Activated T-cell treated with anti-CD3 and anti-CD28 coated beads, Interleukin-2, amount 50 U/mL, for 72 hours (primary cell): ENCODE results near the gene TEX48. TPM values are rescaled to one million over a fixed set of nuclear protein-coding genes. Genes with fewer than 3 reads are reported as not detected.

Source experiments
- ATAC-seq, 2 donors: fragments of 150-1000 bp; cut with Tn5 transposase; replicated peaks in 1 of 2; 2 replicates each; pipeline ENCODE4 v1.10.0; 2021; ENCODE audit warnings: moderate library complexity in 2 of 2, mild to moderate bottlenecking in 1 of 2
- DNase-seq, 2 donors: peaks; one replicate each; pipeline ENCODE4 v3.0.0; 2021 to 2022; ENCODE audit warnings: mixed read lengths in 1 of 2
- H3K27ac Mint-ChIP-seq: one replicate; pipeline ENCODE4 v1.8.0; 2022; ENCODE audit warnings: mild to moderate bottlenecking, moderate library complexity, mixed read lengths
- H3K27me3 Mint-ChIP-seq: one replicate; pipeline ENCODE4 v1.8.0; 2022; ENCODE audit warnings: low read depth, mixed read lengths
- H3K36me3 Mint-ChIP-seq, 2 donors: one replicate each; pipeline ENCODE4 v1.8.0; 2022; ENCODE audit warnings: mixed read lengths in 2 of 2, mild to moderate bottlenecking in 1 of 2; ENCODE audit not compliant: insufficient read depth in 2 of 2
- H3K4me1 Mint-ChIP-seq: one replicate; pipeline ENCODE4 v1.8.0; 2022; ENCODE audit warnings: low read depth, mixed read lengths
- H3K4me3 Mint-ChIP-seq, 2 donors: one replicate each; pipeline ENCODE4 v1.8.0; 2022; ENCODE audit warnings: mild to moderate bottlenecking in 2 of 2, mixed read lengths in 2 of 2, moderate library complexity in 2 of 2
- H3K9me3 Mint-ChIP-seq, 2 donors: one replicate each; pipeline ENCODE4 v1.8.0; 2022; ENCODE audit warnings: mixed read lengths in 2 of 2
- total RNA-seq, 2 donors: library from RNA; stranded (reverse); gene quantifications; one replicate each; pipeline ENCODE4 v1.2.3, GENCODE V29; 2022

The TEX48 gene
- total RNA-seq, 2 donors from 2014 or later: 1.4 to 1.7 TPM

DNA sequence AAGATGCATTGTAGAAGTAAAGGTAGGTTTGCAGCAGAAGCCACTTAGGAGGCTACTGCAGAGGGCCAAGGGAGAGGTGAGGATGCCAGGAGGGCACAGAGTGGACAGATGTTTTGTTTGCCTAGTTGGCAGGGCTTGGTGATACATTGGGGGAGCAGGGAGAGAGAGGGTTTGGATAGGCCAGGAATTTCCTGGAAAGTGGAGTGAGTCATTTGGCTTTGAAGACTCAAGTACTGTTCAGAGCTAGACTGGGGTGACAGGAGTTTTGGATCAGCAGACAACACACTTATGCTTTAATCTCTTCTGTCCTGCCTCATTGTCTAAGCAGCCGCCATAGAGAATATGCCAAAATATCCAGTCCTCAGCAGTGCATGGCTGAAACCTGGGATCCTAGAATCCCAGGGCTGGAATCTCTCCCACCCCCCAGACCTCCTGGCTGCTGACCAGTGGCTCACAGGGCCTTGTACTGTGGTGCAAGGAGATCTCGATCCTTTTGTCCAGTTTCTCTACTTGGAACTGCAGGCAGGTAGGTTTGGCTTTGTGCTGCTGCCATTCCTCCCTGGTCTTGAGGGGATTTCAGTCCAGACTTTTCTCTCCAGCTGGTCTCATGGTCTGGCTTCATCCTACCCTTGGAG, 59.9 kb downstream of the TEX48 start:
- Mint-ChIP-seq H3K36me3 (peaks cover 12 to 25% of the 10 kb centered on the region in 2 donors), H3K27me3 (no peaks in the 10 kb centered on the region), H3K4me1 (peaks cover 11% of the 10 kb centered on the region), H3K9me3 (no peaks in the 10 kb centered on the region), H3K27ac (no peak overlapping the region), H3K4me3 (no peak overlapping the region)
- DNase-seq: no peak
- ATAC-seq: no peak

DNA sequence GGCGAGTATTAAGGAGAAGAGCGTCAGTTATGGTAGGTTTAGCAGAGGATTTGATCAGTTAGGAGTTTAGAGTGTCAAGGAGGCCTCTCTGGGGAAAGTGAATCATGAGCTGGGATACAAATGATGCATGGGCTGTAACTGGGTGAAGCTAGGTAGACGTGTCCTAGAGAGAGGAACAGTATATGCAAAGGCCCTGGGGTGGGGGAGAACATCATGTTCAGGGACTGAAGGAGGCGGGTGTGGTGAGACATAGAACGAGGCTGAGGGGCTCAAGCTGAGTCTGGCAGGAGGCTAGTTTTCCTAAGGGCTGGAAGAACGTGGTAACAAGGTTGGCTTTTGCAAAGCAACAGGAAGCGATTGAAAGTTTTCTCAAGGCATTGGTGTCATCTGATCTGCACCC, 60.4 kb downstream of the TEX48 start:
- DNase-seq (no peak), ATAC-seq (no peak)
- Mint-ChIP-seq H3K4me1 (peaks cover 16% of the 10 kb centered on the region), H3K36me3 (peaks cover 12 to 22% of the 10 kb centered on the region in 2 donors), H3K27ac (peak overlapping the region; percentile 44), H3K4me3 (no peak overlapping the region), H3K27me3 (no peaks in the 10 kb centered on the region), H3K9me3 (no peaks in the 10 kb centered on the region)

DNA sequence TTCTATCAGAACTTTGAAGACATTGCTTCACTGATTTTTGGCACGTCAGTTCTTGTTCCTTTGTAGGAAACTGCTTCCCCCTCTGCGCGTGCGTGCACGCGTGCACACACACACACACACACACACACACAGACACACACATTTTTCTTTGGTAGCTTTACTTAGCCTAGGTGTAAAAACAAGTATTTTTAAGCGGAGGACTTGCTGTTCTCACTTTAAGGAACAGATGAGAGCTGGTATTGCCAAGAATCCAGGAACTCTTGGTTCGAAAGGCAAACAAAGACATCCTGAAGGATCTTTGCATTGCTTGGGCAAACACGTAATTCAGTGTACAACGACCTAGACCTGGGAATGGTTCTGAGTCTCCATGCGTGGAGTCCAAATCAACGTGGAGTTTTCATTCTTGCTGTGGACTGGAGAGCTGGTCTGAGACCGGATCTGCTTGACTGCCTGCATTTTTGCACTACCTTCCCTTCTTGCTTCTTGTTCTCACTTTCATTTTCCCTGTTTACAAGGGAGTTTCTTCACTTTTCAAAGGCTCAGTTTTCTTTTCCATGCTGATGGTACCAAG, 62.7 kb downstream of the TEX48 start:
- Mint-ChIP-seq H3K27ac (peak overlapping the region; percentile 69), H3K4me1 (peaks cover 31% of the 10 kb centered on the region), H3K27me3 (no peaks in the 10 kb centered on the region), H3K36me3 (peaks cover 8 to 27% of the 10 kb centered on the region in 2 donors), H3K4me3 (peak overlapping the region; percentile 63 to 70), H3K9me3 (peaks cover 0 to 1% of the 10 kb centered on the region in 2 donors)
- ATAC-seq (no peak), DNase-seq (no peak)

DNA sequence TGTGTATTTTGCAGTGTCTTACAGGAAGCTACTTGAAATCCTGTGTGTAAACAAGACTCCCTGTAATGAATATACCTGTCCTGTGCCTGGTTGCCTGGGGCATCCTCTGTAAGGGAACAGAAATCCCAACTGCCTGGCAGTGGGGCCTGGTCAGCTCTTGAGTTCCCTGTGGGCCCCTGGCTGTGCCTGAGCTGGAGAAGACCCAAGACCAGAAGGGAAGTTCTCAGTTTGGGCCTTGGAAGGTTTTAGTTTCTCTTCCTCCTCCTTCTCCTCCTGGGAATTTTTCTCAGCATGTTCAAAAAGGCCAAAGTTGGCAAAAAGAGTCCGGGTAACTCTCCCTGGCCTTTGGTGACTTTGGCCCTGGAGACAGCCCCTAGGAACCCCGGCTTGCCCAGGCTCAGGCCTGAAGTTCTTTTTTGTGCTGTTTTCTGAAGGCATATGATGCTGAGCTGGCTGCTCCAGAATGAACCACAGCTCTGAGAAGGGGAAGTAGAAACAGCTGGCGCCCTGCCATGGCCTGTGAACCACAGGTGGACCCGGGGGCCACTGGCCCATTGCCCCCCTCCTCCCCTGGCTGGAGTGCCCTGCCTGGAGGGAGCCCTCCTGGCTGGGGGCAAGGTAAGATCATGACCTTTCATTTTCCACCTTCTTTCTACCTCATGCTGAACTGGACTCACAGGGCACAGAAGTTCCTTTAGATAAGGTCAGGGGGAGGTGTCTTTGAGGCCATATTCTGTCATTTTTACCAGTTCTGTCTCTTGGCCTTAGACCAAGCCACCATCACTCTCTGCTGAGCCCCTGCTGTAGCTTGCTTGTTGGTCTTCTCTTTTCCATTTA, 65.1 kb downstream of the TEX48 start:
- Mint-ChIP-seq H3K4me1 (peaks cover 51% of the 10 kb centered on the region), H3K27ac (peak overlapping the region; percentile 94), H3K36me3 (peaks cover 7 to 26% of the 10 kb centered on the region in 2 donors), H3K9me3 (peaks cover 0 to 1% of the 10 kb centered on the region in 2 donors), H3K27me3 (no peaks in the 10 kb centered on the region), H3K4me3 (peak overlapping the region; percentile 8 to 49)
- DNase-seq (no peak), ATAC-seq (peak in 1 of 2 donors; percentile 29)

Other genes starting within 250 kb of the TEX48 start
- 1 to 10 TPM; 7.1 to 8.6 TPM for gene WHRN, start 176.7 kb downstream of the TEX48 start, total RNA-seq
- gene ATP6V1G1, start 94.4 kb downstream of the TEX48 start, total RNA-seq: 10 to 100 TPM; 37.3 to 39.4 TPM
- gene TMEM268, start 70.9 kb downstream of the TEX48 start, total RNA-seq: 10 to 100 TPM; 36.0 to 39.2 TPM
- gene TEX53, start 24.4 kb downstream of the TEX48 start, total RNA-seq: not detected
- gene TNFSF15, start 123.8 kb upstream of the TEX48 start, total RNA-seq: under 1 TPM; 0.19 to 0.26 TPM
- 10 to 100 TPM; 84.2 to 99.5 TPM for gene TNFSF8, start 248.4 kb upstream of the TEX48 start, total RNA-seq